ENCODE measurements around the gene KRT13.

KRT13 gene

GRCh38 chr17:41518789-41519449 is 13.5 kb upstream of the KRT13 start, which contains the start of gene KRT15:
KRT15 (minus strand) TSS chr17:41518890; CDS start chr17:41518827, 63 bp downstream.
- no peak for DNase-seq

DNA sequence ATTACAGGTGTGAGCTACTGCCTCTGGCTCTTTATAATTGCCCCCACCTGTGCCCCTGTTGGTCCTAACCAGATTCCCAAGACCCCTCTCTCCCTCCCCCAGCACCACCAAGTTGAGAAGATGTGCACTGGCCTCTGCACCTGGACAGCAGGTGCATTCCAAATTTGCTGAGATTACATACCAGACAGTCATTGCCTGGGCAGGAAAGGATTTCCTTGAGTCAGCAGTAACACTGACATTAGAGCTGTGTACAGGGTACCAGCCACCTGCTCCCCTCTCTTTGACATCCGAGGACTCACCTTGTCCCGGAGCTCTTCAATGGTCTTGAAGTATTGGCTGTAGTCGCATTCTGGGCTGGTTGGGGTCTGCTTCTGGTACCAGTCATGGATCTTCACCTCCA is 12.6 kb upstream of the KRT13 start:
- DNase-seq, result no peak

DNA sequence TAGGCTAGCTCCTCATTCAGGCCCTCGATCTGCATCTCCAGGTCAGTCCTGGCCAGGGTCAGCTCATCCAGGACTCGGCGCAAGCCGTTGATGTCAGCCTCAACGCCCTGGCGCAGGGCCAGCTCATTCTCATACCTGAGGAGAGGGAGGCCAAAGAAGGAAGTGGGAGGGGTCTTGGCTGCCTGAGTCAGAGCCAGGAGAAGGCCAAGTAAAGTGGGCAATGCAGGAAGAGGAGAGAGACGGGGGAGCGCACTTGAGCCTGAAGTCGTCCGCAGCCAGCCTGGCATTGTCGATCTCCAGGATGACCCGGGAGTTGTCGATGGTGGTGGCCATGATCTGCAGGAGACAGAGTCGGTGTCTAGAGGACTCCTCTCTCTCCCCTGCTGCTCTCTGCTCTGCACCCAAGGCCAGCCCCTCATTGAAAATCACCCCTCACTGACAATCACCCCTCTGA is 11.4 kb upstream of the KRT13 start:
- DNase-seq, result no peak

- no peak for DNase-seq
These were observed 10.9 kb upstream of the KRT13 start for GRCh38 chr17:41516147-41516829.

DNA sequence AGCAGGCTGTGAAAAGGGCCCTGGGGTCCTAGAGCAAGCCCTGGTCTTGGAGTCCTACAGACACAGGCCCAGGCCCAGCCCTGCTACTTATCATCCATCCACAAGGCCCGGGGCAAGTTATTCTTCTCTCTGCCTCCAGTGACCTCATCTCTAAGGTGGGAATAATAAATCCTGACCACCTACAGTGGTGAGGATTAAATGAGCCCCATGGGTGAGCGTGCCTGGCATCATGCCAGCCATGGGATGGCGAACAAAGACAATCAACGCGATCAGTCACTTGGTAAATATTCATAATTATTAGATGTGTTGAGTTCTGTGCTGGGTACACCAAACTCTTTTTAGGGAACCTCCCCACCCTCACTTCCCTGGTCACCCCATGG is 7.7 kb upstream of the KRT13 start:
- DNase-seq, result no peak

DNA sequence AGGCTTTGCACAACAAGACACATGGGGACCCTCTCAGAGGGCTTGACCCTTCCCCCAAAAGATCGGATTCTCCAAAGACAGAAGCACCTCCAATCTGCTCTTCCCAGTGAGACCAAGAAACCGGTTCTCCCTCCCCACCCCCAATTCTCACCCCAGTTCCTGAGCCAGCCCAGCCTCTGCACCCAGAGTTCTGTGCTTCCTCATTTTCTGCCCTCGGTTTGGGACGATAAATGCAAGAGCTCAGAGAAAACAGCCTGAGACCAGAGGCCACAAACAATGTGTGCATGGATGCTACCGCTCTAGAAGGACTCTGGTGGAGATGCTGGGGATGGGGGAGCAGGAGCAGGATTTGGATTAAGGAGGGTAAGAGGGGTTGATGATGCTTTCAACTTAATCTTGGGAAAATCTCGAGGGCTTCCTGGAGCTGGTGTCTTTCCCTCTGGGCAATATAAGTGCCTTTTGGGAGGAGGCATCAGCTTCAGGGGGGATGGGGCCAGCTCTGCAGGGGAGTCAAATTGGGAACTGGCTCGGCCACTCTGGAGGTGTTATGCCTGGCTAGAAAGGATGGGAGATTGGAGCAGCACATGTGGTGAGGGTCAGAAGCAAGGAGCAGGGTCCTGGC is 7.2 kb upstream of the KRT13 start:
- no peak for DNase-seq

DNA sequence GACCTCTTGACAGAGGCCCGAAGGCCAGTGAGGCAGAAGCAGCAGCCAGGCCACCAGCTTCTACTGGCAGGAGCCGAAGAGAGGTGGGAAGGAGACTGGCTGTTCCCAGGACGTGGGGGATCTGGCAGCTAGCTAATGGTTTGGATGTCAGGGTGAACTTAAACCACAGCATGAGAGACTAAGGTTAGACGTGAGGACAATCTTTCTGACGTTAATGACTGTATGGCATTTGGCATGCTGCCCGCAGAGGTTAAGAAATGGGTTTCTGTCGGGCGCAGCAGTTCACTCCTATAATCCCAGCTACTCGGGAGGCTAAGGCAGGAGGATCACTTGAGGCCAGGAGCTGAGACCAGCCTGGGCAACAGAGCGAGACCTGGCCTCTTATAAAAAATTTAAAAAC is 6.3 kb upstream of the KRT13 start:
- DNase-seq, result no peak

DNA sequence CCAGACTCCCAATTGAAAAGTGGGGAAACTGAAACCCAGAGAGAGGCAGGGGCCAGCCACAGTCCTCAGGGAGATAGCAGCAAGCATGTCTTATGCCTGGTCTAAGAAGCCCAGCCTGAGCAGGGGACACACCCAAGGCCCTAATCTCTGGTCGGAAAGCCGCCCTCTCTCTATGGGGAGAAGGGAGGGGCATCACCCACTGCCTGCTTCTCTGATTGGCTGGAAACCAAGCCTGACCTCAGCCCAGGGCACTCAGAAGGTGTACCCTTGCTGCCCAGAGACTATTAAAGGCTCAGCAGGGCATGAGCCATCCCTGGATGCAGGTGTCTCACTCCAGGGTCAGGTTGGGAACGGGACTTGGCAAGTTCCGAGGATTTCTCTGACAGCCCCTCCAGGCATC is 5.7 kb upstream of the KRT13 start:
- no peak for DNase-seq

GRCh38 chr17:41510251-41511065 is 5.0 kb upstream of the KRT13 start:
- no peak for DNase-seq

DNA sequence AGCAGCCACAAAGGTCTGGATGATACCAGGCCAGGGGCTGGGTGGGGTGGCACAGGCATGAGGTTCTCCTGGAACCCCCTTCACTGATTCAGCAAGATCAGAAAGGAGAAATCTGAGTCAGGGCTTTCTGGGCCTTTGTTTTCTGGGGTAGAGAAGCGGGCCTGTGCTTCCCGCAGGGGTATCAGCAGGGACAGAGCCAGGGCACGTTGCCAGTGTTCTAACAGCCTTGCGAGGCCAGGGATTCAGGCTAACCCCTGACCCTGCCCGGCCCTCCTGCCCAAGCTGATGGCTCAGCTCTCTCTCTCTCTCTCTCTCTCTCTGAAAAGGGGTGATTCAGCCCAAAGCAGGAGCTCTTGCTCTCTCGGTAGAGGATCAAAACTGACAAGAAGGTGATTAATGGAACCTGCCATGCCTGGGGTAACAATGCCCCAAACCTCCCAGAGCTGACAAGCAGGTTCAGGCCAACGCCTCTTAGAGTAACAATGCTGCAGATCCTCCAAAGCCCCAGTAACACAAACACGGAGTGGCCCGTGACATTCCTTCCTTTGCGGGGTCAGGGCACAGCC is 2.0 kb upstream of the KRT13 start:
- DNase-seq, result no peak

- no peak for DNase-seq
These were observed 676 bp upstream of the KRT13 start for GRCh38 chr17:41505809-41506767.

DNA sequence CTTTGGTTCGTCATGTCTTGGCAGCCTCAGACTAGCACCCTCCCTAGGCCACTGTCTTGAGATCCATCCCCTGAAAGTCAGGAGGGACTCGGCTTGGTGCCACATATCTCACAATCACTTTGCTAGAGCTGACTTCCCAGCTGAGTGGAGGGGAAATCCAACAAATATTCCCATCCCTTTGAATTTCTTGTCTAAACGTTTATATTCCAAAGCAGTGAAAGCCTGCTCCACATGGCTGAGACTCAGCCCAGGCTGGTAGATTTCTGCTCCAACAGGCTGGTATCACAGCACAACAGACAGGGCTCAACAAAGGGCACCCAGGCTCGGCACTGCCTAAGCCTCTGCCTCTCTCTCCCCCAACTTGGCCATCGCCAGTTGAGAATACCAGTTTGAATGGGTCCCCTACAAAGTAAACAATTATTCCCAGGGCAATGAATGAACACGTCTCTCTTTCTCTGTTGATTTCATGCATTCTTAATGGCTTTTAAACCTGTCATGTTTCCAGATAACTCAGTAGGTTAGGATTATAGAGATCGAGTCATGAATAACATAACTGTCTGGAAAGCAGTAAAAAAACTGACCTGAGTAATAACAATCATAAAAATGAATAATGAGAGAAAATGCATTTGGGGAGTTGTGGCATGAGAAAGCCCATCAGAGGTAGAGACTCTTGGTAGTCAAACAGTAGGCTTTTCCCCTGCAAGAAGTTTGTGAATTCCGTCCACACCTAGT is 1.0 kb downstream of the KRT13 start:
- DNase-seq, result no peak

DNA sequence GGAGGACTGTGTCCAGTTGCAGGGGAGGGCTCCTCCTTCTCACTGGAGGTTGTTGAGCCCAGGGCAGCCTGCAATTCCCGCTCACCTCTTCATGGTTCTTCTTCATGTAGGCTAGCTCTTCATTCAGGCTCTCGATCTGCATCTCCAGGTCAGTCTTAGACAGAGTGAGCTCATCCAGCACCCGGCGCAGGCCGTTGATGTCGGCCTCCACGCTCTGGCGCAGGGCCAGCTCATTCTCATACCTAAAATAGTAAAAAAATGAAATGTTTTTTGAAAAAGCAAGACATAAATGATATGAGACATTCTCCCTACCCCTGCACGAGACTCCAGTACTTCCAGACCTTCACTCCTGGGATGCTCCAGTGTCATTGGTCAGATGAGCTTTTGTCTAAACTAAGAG is 2.2 kb downstream of the KRT13 start:
- DNase-seq, result no peak

DNA sequence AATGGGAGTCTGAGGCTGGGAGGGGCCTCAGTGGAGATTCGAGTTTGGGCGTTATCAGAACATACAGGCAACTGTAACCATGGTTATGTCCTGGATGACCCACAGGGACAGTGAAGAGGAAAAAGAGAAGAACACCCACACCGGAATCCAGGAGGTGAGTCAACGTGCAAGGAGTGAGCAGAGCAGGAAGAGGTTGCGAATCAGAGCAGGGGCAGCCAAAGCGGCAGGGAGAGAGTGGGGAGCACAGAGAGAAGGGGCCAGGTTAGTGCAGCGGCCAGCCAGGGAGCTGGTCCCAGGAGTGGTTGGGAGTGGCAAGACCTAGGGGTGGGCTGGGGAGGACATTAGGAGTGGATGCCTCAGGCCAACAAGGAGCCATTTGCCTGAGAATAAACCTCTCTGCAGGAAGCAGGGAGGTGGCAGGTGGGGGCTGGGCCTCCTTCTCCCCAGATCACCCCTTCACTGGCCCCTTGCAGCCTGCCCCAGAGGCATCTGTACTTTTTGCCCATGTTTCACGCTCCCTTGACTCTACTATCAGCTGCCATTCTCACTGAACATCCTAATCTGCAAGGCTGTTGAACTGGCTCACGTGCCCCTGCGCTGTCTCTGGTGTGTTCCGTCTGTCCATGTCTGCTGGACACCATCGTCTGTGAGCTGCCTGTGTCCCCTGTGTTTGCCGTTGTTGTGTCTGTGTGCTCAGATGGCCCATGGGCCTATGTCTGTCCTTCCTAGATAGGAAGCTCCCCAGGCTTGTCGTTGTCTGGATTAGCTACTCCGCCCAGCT is 5.1 kb downstream of the KRT13 start:
- DNase-seq, result no peak

GRCh38 chr17:41499714-41500113 is 5.7 kb downstream of the KRT13 start:
- no peak for DNase-seq

- DNase-seq, result no peak
These were observed 7.1 kb downstream of the KRT13 start for GRCh38 chr17:41498276-41498675.

DNA sequence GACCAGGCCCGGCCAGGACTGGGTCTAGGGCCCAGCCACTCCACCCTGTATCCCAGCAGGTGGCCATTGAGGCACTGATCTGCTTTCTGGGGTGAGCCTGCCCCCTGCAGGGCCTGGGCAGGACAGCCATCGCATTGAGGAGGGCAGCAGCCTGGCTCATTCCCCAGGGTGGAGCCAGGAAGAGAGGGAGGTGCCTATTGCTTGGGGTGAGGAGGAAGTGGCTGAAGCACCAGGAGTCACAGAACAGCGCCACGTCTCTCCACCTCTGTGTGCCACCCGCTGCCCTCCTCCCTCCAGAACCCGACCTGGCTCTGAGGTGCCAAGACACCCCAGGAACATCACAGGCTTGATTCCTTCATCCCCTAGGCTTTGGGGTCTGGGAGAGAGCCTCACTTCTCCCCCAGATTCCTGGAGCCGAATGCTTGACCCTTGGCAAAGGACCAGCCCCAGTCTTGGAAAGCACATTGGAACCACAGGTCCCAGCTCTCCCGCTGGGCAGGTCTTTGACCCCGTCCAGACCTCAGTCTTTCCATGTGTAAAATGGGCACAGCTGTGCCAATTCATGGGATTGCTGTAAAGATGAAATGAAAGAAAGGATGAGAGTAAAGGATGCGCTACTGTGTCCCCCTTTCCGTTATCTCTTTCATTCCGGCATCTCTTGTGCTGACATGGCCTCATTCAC is 8.5 kb downstream of the KRT13 start:
- peak; percentile 86 for DNase-seq

DNA sequence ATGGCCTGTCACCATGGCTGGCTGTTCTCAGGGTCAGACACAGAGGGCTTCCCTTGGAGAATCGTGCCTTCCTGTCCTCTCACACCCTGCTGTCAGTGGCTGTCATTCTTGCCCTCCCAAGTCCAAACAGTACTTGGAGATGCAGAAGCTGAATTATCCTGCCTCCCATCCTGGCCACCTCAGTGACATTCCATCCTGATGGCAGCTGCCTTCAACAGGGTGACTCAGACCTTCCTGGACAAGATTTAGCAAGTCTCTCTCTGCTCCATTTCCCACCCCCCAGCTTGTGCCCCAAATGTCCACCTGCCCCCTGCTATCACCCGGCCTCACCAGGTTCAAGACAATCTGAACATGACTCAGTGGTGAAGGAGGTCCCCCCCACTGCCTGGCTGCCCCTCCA is 10.9 kb downstream of the KRT13 start:
- no peak for DNase-seq

DNA sequence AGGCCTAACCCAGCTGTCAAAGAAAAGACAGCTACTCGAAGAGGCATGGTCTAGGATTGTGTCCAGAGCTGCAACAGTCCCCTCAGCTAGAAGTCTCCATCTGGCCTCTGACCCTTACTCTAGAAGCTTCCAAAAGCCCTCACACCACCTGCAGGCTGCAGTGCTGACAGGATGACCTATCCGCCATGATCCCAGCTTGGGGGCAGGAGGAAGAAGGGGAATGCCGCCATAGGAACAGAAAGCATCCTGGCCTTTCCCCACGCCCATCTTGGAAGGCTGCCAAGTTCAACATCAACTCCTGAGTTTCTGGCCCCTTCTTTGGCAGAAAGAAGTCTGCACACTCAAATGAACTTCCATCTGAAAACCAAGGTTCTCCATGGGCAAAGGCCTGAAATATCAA is 12.6 kb downstream of the KRT13 start:
- DNase-seq, result no peak

DNA sequence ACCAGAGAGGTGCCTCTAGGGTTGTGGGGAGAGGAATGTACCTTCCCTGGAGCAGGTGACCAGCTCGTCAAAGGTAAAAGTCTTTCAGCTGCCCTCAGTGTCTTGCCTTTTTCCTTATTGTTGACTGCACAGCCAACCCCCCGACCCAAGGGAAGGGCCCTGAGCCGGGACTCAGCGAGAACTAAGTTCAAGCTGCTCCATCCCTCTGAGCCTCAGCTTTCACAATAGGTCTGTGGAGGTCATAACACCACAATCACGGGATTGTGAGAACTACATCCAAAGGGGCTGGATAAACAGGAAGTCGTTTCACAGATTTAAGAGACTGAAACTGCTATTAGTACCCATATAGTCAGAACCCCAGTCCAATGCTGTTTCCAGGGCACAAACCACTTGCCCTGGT is 13.1 kb downstream of the KRT13 start:
- no peak for DNase-seq
